Activated T-helper 17 cell treated with anti-CD3 and anti-CD28 coated beads, Interleukin-2, amount 50 U/mL, for 72 hours (primary cell): ENCODE results near the gene SDK1. TPM values are rescaled to one million over a fixed set of nuclear protein-coding genes. Genes with fewer than 3 reads are reported as not detected.

Source experiments
- ATAC-seq: fragments of 150-1000 bp; cut with Tn5 transposase; replicated peaks from 2 replicates; pipeline ENCODE4 v1.10.0; 2021; ENCODE audit warnings: mild to moderate bottlenecking, moderate library complexity
- H3K27ac Mint-ChIP-seq: one replicate; pipeline ENCODE4 v1.8.0; 2022; ENCODE audit warnings: mixed read lengths
- H3K27me3 Mint-ChIP-seq: one replicate; pipeline ENCODE4 v1.8.0; 2022; ENCODE audit warnings: mixed read lengths
- H3K36me3 Mint-ChIP-seq: one replicate; pipeline ENCODE4 v1.8.0; 2022; ENCODE audit warnings: low read depth, mild to moderate bottlenecking, mixed read lengths
- H3K4me1 Mint-ChIP-seq: one replicate; pipeline ENCODE4 v1.8.0; 2022; ENCODE audit warnings: mixed read lengths
- H3K4me3 Mint-ChIP-seq: one replicate; pipeline ENCODE4 v1.8.0; 2022; ENCODE audit warnings: mild to moderate bottlenecking, mixed read lengths
- H3K9me3 Mint-ChIP-seq: one replicate; pipeline ENCODE4 v1.8.0; 2022; ENCODE audit warnings: mixed read lengths
- total RNA-seq, 2 donors: library from RNA; stranded (reverse); gene quantifications; one replicate each; pipeline ENCODE4 v1.2.3, GENCODE V29; 2022

Gene SDK1
- total RNA-seq, 2 donors from 2014 or later: 0.06 to 1.1 TPM

GRCh38 chr7:4198301-4198700 is 897.2 kb downstream of the SDK1 start:
- no peaks in the 10 kb centered on the region for H3K4me1 Mint-ChIP-seq
- H3K9me3 Mint-ChIP-seq: no peaks in the 10 kb centered on the region
- no peaks in the 10 kb centered on the region for H3K27me3 Mint-ChIP-seq
- no peak overlapping the region for H3K4me3 Mint-ChIP-seq
- H3K27ac Mint-ChIP-seq: no peak overlapping the region
- no peaks in the 10 kb centered on the region for H3K36me3 Mint-ChIP-seq
- no peak for ATAC-seq

- Mint-ChIP-seq H3K27ac (no peak overlapping the region), H3K27me3 (no peaks in the 10 kb centered on the region), H3K4me3 (no peak overlapping the region), H3K36me3 (no peaks in the 10 kb centered on the region), H3K4me1 (no peaks in the 10 kb centered on the region), H3K9me3 (no peaks in the 10 kb centered on the region)
- ATAC-seq: no peak
Observed at GRCh38 chr7:4200546-4201094, 899.6 kb downstream of the SDK1 start.

- no peaks in the 10 kb centered on the region for H3K27me3 Mint-ChIP-seq
- no peak for ATAC-seq
- H3K36me3 Mint-ChIP-seq: no peaks in the 10 kb centered on the region
- no peak overlapping the region for H3K4me3 Mint-ChIP-seq
- H3K9me3 Mint-ChIP-seq: no peaks in the 10 kb centered on the region
- H3K4me1 Mint-ChIP-seq: no peaks in the 10 kb centered on the region
- no peak overlapping the region for H3K27ac Mint-ChIP-seq
Observed at GRCh38 chr7:4201566-4201965, 900.5 kb downstream of the SDK1 start.

GRCh38 chr7:4202154-4202736 is 901.2 kb downstream of the SDK1 start:
- H3K27me3 Mint-ChIP-seq: no peaks in the 10 kb centered on the region
- no peaks in the 10 kb centered on the region for H3K36me3 Mint-ChIP-seq
- no peaks in the 10 kb centered on the region for H3K9me3 Mint-ChIP-seq
- no peaks in the 10 kb centered on the region for H3K4me1 Mint-ChIP-seq
- H3K4me3 Mint-ChIP-seq: no peak overlapping the region
- H3K27ac Mint-ChIP-seq: no peak overlapping the region
- no peak for ATAC-seq

DNA sequence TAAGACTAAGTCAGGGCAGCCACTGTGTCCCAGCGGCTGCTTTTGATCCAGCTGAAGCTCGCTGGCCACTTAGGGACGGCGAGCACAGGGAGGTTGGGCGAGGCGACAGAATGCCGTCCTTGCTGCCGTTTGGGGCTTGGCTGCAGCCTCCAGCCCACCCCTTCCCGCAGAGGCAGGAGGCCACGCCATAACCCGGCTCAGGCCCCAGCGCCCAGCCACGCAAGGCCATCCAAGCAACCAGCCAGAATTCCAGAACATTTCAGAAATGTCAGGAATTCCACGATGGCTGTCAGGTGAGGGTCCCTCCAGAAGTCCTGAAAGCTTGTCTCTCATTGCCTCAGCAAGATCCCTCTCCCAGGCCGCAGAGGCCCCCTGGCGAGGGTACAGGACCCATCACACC is 901.9 kb downstream of the SDK1 start:
- H3K27ac Mint-ChIP-seq: no peak overlapping the region
- ATAC-seq: no peak
- H3K9me3 Mint-ChIP-seq: no peaks in the 10 kb centered on the region
- H3K4me3 Mint-ChIP-seq: no peak overlapping the region
- H3K4me1 Mint-ChIP-seq: no peaks in the 10 kb centered on the region
- H3K27me3 Mint-ChIP-seq: no peaks in the 10 kb centered on the region
- H3K36me3 Mint-ChIP-seq: no peaks in the 10 kb centered on the region

DNA sequence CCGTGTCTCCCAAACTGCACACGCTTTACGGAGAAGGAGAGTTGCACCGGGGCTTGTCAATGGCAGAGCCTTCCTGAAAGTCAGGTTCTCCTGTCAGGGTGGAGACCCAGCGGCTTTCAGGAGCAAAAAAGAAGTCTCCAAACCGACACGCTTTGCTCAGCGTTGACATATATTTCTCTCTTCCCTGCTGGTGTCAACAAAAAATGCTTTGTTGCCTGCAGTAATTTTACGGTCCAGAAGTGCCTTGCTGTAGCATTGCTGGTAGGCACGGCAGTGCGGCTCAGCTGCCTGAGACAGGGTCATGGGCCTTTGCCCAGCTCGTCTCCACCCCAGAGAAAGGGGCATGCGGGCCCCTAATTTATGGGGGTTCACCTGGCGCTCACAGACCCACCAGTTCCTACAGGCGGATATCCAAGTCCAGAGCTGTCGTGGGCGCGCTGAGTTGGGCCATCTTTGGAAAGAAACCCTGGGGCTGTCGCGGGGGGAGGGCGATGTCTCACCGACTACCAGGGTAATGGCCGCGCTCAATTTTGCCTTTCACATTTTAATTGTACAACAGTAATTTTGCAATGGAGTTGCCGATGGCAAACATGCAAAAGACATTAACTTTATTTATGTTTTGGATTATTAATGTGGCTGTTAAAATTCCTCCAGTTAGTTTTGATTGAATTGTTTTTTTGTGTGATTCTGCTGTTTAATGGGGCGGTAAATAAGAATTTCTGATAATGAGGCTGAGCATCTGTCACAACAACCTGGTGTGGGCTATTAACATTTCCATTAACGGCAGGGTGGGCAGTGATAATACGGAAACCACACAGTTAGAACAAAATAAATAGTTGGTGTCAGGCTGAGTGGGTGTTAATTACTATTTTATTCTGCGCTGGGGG is 902.8 kb downstream of the SDK1 start:
- Mint-ChIP-seq H3K4me1 (no peaks in the 10 kb centered on the region), H3K9me3 (no peaks in the 10 kb centered on the region), H3K36me3 (no peaks in the 10 kb centered on the region), H3K27ac (no peak overlapping the region), H3K4me3 (peak overlapping the region; percentile 59), H3K27me3 (no peaks in the 10 kb centered on the region)
- no peak for ATAC-seq

DNA sequence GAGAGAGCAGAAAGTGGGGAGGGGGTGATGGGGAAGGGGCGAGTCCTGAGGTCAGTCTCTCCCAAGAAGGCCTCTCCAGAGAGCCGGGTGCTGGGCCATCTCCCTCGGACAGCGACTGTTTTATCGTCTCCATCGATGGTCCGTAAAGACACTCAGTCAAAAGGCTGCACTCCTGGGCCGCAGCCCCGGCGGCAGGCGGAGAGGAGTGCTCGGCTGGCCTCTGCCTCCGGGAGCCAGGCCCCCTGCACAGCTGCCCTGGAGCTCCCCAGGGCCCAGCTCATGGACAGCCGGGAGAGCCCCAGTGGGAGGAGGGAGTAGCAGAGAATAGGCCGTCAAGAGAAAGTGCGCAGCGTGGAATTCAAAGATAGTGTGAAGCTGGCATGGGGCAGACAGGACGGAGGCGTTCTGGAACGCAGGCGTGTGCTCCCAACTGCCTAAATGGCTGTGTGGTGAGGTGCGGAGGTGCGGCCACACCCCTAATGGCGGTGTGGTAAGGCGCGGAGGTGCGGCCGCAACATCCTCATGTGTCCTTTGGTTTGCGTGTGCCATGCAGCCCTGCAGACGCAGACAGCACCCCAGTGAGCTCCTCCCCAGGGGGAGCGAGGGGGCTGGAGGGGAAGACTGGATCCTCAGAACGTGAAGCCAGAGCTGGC is 903.6 kb downstream of the SDK1 start:
- H3K36me3 Mint-ChIP-seq: no peaks in the 10 kb centered on the region
- H3K27ac Mint-ChIP-seq: no peak overlapping the region
- no peaks in the 10 kb centered on the region for H3K9me3 Mint-ChIP-seq
- no peaks in the 10 kb centered on the region for H3K4me1 Mint-ChIP-seq
- no peaks in the 10 kb centered on the region for H3K27me3 Mint-ChIP-seq
- peak overlapping the region; percentile 59 for H3K4me3 Mint-ChIP-seq
- ATAC-seq: peak; percentile 62

DNA sequence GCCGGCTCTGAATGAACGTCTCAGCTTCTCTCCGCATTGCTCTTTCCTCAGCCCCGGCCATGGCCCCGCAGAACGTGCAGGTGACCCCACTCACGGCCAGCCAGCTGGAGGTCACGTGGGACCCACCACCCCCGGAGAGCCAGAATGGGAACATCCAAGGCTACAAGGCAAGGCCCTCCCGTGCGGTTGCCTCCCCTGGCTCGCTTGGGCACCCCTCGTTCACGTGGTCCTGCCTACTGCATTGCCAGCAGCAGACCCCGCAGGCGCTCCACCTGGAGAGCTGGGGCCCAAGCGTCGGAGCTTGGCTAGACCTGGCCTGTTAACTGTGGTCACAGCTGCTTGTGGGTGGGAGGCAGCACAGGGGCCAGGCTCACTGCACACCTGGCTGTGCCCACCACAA is 904.8 kb downstream of the SDK1 start:
- H3K36me3 Mint-ChIP-seq: no peaks in the 10 kb centered on the region
- H3K27ac Mint-ChIP-seq: no peak overlapping the region
- H3K4me3 Mint-ChIP-seq: no peak overlapping the region
- no peaks in the 10 kb centered on the region for H3K4me1 Mint-ChIP-seq
- ATAC-seq: no peak
- no peaks in the 10 kb centered on the region for H3K27me3 Mint-ChIP-seq
- no peaks in the 10 kb centered on the region for H3K9me3 Mint-ChIP-seq

GRCh38 chr7:4207011-4207410 is 906.0 kb downstream of the SDK1 start:
- no peaks in the 10 kb centered on the region for H3K9me3 Mint-ChIP-seq
- H3K4me1 Mint-ChIP-seq: no peaks in the 10 kb centered on the region
- no peak overlapping the region for H3K4me3 Mint-ChIP-seq
- no peak overlapping the region for H3K27ac Mint-ChIP-seq
- no peak for ATAC-seq
- H3K36me3 Mint-ChIP-seq: no peaks in the 10 kb centered on the region
- H3K27me3 Mint-ChIP-seq: no peaks in the 10 kb centered on the region

- H3K4me1 Mint-ChIP-seq: no peaks in the 10 kb centered on the region
- no peak overlapping the region for H3K27ac Mint-ChIP-seq
- ATAC-seq: no peak
- H3K4me3 Mint-ChIP-seq: no peak overlapping the region
- H3K36me3 Mint-ChIP-seq: no peaks in the 10 kb centered on the region
- H3K27me3 Mint-ChIP-seq: no peaks in the 10 kb centered on the region
- no peaks in the 10 kb centered on the region for H3K9me3 Mint-ChIP-seq
Observed at GRCh38 chr7:4208086-4208485, 907.0 kb downstream of the SDK1 start.

- Mint-ChIP-seq H3K36me3 (no peaks in the 10 kb centered on the region), H3K4me3 (no peak overlapping the region), H3K27me3 (no peaks in the 10 kb centered on the region), H3K4me1 (no peaks in the 10 kb centered on the region), H3K27ac (no peak overlapping the region), H3K9me3 (no peaks in the 10 kb centered on the region)
- no peak for ATAC-seq
Observed at GRCh38 chr7:4208586-4208985, 907.5 kb downstream of the SDK1 start.

DNA sequence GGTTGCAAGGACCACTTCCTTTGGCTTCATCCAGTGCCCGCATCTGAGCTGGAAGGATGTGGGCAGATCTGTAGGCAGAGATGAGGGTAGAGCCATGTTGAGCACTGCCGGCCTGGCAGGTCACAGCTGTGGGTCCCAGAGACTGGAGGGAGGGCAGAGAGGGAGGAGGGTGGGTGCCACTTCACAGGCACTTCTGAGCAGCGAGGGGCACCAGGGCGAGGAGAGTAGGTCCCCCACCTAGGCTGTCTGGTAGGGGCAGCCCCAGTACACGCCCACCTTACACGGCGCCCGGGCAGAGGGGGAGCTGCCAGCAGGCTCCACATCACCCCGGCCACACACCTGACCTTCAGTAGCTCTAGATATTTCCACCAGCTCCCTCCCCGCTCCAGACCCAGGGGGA is 908.1 kb downstream of the SDK1 start:
- Mint-ChIP-seq H3K27me3 (no peaks in the 10 kb centered on the region), H3K4me1 (no peaks in the 10 kb centered on the region), H3K4me3 (no peak overlapping the region), H3K36me3 (no peaks in the 10 kb centered on the region), H3K9me3 (no peaks in the 10 kb centered on the region), H3K27ac (no peak overlapping the region)
- no peak for ATAC-seq

- Mint-ChIP-seq H3K27me3 (no peaks in the 10 kb centered on the region), H3K36me3 (no peaks in the 10 kb centered on the region), H3K4me1 (no peaks in the 10 kb centered on the region), H3K4me3 (no peak overlapping the region), H3K9me3 (no peaks in the 10 kb centered on the region), H3K27ac (no peak overlapping the region)
- ATAC-seq: no peak
Observed at GRCh38 chr7:4209966-4210365, 908.9 kb downstream of the SDK1 start.

DNA sequence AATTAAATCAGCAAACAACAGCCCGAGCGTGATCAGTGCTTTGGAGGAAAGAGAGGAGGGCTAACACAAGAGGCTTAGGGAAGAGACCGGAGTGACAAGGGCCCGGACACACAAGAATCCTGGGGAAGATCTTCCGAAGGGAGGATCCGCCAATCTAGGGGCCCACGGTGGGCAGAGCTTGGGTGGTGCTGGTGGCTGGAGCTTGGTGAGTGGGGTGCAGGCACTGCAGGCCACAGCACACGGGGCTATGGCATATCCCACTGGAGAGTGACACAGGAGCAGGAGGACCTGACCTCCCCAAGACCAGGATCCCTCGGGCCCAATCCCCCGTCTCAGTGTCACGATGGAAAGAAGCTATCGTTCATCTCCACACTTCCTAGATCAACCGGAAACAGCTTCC is 909.8 kb downstream of the SDK1 start:
- Mint-ChIP-seq H3K4me3 (no peak overlapping the region), H3K27ac (no peak overlapping the region), H3K9me3 (no peaks in the 10 kb centered on the region), H3K27me3 (no peaks in the 10 kb centered on the region), H3K36me3 (no peaks in the 10 kb centered on the region), H3K4me1 (no peaks in the 10 kb centered on the region)
- ATAC-seq: no peak

DNA sequence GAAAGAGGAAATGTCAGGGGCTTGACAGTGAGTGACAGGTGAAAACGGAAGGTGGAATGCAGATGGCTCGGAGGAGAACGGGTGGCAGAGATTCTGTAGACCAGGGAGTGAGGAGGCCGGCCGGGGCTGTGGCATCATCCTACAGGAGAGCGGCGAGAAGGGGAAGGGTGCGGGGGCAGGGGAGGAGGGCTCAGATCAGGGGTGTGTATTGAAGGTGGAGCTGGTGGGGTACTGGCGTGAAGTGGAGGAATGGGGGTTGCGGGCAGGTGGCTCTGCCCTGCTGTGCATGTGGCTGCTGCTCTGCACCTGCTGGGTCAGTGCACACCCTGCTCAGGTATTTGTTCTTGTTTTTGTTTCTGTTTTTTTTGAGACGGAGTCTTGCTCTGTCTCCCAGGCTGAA is 910.2 kb downstream of the SDK1 start:
- H3K27me3 Mint-ChIP-seq: no peaks in the 10 kb centered on the region
- H3K9me3 Mint-ChIP-seq: no peaks in the 10 kb centered on the region
- no peaks in the 10 kb centered on the region for H3K4me1 Mint-ChIP-seq
- no peak overlapping the region for H3K4me3 Mint-ChIP-seq
- no peaks in the 10 kb centered on the region for H3K36me3 Mint-ChIP-seq
- ATAC-seq: no peak
- no peak overlapping the region for H3K27ac Mint-ChIP-seq
